Activated gamma-delta T cell (primary cell): ENCODE data around the gene ARSB.

Experiments
- DNase-seq: peaks from one replicate; lab custom pipeline; 2025; lab: John Stamatoyannopoulos, UW
- total RNA-seq, 2 donors: gene quantifications; one replicate each; lab custom pipeline; 2026; lab: John Stamatoyannopoulos, UW

Gene ARSB
- total RNA-seq: 15.5 to 24.8 reads per million in 2 donors

DNA sequence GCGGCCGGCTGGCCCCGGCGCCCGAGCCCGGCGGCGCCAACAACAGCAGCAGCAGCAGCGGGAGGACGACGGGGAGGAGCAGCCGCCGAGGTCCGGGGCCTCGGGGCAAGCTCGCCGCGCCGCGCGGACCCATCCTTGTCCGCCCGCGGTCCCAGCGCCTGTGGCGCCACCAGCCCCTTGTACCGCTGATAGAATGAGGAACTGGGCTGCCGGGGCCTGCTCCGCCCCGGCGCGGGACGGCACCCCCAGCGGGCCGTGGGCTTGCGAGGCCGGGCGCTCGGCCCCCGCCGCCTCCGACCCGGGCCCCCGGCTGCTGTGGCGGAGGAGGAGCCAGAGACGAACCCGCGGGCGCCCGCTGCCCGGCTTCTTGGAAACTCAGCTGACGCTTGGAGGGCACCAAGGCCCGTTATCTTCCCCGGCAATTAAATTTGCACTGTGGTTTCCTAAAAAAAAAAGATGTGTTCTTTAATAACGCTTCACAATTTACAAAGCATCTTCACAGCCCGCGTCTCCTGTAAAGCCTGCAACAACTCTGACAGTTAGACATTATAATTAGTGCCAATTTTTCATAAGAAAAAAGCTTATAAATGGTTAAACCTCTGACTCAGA is at the start of gene ARSB:
Gene ARSB, minus strand, starts transcription at position 195 of the 609 bp plus-strand sequence. Its CDS starts 62 bp downstream, at position 133.
- DNase-seq: peak; percentile 49

DNA sequence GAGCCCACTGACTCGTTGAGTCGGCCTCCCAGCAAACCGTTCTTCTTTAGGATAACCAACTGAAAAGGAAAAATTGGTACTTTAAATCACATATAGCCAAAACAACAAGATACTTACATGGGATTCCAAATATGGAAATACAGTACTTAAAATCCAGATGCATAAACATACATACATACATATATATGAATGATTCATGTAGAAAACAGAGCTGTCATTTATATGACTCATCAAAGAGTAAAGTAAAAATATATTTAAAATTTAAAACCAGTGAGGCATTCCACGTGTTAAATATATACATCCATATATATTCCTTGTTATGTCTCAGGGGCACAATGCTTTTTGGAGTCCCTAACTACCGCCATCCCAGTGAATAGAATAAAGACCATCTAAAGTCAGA is 47.7 kb upstream of the ARSB start:
- no peak for DNase-seq

DNA sequence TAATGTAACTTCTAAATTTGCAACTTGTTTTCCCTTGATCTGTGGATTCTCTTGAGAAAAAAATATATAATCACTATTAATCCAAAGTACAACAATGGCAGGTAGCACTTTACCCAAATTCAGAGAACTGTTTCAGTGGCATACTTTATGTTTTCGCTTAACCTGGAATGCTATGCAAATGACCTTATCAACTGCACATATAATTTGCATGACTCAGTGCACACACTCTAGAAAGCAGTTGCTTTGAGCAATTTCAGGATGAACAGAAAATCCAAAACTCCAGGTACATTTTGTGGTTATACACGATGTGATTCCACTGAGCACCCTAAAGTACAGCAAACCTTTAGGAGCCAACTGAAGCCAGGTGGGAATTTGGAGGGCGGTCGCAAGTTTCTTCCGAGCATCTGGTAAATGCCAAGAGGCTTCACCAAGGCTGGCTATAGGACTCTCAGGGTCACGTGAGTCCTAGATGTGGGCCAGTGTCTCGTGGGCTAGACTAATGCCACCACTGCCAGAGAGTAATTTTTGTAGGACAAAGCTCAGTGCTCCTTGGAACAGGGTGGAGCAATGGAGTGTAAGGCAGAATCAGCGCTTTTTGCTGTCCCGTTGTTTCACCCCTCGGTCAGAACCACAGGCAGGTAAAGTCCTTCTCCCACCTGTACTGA is 47.1 kb upstream of the ARSB start:
- no peak for DNase-seq

DNA sequence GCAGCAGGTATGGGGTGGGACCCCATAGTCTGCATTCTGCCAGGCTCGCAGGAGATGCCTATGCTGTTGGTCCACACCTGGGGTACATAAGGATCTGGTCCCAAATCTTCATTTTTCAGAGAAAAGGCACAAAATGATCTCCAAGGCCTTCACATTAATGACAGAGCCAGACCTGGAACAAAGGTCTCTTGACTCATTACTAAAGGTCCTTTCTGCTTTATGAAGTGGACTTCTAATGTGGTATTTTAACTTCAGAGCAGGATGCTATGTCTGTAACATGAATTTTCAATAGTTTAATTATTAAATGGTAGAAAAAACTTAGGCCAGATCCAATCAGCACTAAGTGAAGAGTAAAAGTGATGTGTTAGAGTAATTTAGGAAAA is 46.4 kb upstream of the ARSB start:
- no peak for DNase-seq

DNA sequence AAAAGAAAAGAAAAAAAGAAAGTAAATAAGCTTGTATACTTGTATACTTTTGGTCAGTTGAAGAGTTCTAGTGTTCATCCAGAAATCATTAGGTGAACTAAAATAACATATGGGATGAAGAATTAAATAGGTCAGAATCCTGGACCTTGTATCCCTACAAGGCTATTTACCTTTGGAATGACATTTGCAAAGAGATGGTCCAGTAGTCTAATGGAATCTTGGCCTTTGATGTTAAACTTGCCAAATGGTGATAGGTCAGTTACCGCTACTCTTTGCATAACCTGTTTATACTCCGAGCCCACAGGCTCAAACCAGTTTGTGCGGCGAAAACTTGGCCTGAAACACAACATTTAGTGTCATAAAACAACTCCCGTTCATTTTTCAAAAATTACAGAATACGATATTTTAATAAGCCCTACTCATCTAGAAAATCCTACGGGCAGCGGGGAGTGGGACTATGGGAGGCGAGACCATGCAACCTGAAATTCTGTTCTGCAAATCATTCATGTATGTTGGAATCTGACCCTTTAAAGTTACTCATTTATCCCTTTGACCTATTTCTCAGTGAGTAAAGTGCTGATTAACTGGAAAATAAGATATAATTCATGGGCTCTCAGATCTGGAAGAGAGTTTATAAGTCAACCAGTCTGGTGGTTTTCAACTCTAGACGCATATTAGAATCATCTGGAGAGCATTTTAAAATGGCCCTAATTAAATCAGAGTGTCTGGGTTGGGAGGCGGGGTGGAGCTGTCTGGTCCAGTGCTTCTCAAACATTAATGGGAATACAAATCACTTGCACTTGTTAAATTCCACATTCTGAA is 45.8 kb upstream of the ARSB start:
- DNase-seq: no peak

DNA sequence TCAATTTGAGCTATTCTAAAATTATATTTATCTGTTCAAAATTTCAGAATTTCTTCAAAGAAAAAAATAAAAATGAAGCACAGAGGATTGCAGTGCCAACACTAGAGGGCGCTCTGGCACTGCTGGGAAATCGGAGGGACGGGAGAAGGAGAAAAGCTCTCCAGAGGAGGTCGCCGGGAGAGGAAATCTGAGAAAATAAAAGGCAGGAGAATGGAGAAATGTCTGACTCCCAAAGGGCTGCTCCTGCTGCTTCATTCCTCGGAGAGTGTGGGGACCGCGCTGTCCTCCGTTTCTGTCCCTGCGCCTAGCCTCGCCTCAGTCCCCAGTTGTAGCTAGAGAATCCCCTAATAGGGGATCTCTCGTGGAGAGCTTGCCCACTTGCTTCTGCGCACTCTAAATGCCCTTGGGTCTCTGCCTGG is 40.0 kb upstream of the ARSB start:
- no peak for DNase-seq

DNA sequence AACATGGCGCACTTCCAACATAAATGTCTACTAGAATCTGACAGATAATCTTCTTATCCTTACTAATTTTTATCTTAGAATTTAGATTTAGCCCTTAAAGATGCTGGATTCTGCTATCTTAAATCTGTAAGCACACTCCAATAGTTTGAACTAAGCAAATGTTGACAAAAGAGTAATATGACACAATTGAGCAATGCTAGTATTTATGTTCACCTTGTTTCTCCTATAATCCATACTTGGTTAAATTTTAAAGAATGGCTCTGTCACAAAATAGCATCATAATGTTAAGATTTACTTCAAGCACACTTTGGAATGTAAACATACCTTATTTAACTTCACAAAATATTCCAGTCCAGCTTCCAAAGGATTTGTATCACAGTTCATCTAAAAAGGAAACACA is 38.8 kb upstream of the ARSB start:
- DNase-seq: no peak

DNA sequence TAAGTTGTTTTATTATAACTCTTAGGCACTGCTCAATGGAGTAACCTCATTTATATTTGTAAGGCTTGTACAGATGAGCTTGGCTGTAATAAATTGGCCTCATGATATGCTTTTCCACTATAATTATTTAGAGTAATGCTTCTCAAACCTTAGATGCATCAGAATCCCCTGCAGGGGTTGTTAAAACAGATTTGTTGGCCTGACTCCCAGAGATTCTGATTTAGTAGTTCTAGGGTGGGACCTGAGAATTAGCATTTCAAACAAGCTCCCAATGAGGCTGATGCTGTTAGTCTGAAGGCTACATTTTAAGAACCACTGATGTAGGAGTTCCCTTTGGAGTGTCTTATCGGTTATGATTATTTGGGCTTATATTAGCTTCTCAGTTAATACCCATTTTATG is 38.2 kb upstream of the ARSB start:
- no peak for DNase-seq

DNA sequence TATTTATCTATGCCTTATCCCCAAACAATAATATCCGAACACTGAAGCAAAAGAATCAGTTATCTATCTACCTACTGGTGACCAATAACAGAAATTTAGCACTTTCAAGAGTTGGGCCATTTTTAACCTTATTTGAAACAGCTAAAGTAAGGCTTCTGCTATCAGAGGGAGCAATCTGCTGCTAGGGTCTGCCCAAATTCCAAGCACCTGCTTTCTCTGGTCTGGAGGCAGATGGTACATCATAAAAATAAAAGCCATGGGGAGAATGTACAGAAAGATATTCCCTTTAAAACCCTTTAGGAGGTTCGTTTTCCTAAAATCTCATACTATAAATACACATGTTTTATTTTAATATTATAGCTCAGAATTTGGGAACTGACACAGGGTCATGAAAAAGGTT is 37.7 kb upstream of the ARSB start:
- DNase-seq: no peak

DNA sequence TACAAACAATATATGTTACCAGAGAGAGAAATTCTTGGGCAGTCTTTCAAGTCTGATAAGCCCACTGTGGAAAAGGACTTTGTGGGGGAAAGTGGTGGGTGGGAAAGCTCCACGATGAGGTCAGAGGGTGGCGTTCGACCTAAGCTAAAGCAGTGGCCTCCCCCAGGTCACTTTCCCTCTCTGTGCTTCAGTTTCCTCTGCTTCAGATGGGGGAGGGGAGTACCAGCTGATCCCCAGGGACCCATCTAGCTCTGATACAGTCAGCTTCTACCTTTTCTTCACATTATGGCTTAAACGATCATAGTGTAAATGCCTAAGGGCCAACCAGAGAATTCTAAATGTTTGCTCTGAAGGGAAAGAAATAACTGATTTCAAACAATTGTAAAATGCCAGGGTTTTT is 36.6 kb upstream of the ARSB start:
- DNase-seq: no peak

DNA sequence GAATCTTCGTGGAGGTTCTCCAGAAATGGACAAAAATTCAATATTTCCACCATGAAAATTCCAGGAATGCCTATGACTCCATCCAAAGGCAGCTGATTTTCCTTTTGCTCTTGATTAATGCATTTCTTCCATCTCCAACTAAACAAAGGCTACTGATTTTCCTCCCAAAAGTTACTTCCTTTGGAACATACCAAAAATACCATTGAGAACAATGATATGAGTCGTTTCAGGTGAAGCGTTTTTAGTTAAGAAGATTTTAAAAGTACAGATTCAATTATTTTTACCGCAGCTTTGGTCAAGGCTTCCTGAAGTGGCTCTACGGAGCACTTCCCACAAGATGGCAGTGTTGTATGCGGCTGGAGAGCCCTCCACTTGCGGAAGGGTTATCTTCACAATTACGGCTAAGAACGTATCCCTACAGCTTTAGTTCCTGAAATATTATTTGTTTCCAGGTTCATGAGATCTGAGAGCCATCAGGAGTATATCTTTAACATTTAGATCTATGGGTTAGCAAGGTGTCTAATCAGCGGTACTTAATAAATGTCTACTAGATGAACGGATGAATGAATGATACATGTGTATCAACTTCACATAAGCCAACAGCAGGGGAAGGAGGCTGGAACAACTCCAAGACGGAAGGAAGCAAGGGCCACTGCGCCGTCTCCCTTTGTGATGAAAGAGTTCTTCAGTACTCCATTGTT is 35.9 kb upstream of the ARSB start:
- DNase-seq: no peak

DNA sequence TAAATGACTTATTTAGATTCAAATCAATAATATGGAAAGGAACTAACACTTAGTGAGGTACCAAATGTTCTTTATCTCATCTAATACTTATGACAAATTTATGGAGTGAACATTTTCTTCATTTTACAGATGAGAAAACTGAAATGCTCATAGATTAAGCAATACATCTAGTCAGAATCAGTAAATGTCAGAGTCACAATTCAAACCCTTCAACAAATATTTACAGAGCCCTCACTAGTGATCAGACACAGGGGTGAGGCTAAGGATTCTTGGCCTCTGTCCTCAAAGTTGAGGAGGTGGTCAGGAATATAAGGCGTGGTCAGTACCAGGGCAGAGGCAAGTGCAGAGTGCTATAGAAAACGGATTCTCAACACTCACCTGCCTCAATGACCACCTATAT is 29.5 kb upstream of the ARSB start:
- DNase-seq: no peak

DNA sequence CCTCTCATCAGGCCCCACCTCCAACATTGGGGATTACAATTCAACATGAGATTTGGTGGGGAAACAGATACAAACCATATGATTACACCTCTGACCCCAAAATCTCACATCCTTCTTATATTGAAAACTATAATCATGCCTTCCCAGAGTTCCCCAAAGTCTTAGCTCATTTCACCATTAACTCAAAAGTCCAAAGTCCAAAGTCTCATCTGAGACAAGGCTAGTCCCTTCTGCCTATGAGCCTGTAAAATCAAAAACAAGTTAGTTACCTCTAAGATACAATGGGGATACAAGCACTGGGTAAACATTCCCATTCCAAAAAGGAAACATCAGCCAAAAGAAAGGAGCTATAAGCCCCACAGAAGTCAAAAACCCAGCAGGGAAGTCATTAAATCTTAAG is 26.8 kb upstream of the ARSB start:
- DNase-seq: no peak

DNA sequence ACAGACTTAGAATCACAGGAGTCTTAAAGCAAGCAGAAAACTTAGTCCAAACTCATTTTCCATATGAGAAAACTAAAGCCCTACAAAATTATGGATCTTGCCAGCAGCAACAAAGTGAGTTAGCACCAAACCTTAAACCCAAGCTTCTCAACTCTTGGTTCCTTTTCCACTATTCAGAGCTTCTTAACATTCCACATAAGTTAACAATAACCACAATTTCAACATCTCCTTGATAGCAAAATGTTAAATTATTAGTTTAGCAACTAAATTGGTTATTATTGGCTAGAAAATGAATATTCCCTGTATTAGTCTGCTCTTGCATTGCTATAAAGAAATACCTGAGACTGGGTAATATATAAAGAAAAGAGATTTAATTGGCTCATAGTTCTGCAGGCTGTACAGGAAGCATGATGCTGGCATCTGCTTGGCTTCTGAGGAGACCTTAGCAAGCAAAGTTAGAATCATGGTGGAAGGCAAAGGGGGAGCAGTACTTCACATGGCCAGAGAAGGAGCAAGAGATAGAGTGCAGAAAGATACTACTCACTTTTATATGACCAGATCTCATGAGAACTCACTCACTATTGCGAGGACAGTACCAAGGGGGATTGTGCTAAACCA is 26.2 kb upstream of the ARSB start:
- DNase-seq: no peak

DNA sequence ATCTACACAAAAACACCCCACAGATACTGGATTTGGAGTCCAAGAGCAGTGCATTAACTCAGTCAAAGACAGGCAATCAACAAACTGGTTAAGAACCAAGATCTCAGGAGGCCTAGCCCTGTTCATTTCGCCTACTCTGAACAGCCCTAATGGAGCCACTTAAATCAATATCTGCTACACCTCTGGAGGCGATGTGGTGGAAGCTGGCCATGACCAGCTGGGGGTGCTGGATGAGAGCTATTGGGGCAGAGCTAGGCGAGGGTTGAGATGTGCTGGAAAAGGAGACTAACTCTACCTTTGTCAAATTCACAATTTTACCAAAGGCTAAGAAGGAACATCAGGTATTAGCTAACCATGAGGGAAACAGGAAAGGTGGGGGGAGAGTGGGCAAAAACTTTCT is 23.3 kb upstream of the ARSB start:
- DNase-seq: no peak

DNA sequence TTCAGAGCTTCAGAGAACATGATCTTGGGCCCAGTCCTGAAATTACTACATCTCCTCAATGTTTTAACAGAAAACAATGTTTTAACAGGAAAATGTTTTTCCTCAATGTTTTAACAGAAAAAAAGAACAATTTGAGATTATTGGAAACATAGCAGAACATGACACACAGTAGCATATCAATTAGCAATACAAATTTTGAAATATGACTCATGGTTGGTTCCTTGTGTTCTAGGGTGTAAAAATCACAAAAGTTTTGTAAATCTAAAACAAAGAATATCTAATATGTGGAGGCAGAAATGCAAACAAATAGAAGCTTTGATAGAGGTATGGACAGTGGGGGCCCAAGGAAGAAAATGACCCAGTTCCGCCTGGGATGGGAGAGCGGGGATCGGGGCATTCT is 22.8 kb upstream of the ARSB start:
- DNase-seq: no peak

DNA sequence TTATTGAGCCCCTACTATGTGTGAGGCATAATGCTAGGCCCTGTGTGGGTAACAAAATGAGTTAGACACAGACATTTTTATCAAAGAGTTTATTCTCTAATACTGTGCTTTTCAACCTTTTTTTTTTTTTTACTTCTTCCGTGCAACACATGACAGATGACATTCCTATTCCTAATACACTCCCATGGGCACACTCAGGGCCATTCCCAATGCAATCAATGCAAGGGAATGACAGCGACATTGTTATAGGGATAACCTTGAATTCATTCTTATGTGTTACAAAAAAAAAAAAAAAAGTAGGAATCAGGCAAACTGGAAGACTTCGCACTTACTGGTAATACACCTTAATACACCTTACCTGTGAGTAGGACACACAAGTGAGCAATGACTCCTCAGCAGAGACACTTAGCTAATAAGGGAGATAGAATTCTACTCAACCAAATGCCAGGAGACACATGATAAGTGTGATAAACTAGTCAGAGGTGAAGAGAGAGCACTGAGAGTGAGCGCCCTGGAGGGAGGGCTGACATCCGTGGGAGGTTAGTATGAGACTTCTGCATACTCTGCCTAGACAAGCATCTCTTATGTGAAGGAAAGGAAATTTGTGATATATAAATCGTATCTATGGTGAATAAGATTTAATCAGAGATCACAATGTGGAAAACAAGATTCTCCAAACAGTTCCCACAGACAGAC is 21.0 kb upstream of the ARSB start:
- no peak for DNase-seq

DNA sequence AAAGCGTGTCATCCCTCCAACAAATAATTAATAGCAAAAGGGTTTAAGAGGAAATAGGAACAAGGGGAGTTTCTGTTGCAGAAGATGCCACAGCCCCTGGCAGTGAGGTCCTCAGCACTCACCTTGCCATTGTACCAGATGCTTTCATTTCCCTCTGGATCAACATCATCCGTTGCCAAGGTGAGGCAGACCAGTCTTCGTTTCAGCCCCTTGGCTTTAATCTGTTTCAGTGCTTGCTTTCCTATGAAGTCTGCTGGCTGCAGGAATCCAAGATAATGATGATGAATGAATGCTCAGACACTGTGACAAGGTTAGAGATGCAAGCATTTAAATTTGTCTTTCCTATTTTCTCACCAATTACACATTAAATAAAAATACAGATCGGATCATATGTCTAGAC is 20.0 kb upstream of the ARSB start:
- no peak for DNase-seq

DNA sequence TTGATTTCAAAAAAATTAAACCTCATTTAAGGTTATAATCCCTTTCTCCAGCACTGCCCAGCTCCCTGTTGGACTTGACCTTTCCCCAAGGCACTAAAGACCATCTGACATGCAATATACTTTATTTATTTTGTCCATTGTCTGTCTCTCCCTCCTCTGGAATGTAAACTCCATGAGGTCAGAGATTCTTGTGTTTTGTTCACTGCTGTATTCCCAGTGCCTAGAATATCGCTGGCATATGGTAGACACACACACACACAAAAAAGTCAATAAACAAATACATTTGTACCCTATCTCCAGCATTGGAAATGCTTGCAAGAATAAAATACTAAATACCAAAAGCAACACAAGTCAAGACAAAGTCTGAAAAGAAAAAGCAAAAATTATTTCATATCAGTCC is 17.3 kb upstream of the ARSB start:
- no peak for DNase-seq

DNA sequence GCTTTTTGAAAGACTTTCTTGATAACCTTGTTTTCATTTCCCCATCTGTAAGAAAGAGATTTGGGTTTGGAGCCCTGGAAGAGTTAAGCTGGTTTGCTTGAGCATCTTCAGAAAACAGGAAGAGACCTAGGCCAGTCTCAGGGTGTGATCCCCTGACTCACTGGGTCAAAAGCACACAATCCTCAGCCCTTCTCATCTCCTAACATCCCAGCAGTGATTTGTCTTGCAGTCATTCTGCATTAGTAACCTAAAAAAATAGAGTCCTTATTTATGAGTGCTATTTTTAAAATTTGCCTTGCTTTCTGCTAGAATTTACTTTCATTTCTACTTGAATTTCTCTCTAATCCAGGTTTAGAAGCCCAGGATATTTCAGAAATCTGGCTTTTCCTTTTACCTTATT is 16.4 kb upstream of the ARSB start:
- DNase-seq: no peak

DNA sequence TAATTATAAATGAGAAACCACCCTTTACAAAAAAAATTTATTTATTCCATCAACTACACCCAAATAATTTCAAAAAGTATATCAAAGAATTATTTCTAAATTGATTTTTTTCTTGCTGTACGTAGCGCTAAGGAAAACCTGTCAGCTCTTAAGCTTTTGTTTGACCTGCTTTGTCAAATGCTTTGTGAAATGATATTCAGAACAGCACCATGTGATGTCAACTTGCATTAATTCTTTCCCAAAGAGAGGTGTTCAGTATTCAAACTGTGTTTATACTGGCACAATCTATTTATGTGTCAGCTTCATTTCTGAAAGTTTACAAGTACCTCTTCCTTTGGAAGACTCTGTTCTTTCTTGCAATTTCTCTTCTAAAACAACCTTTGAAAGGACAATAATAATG is 12.0 kb upstream of the ARSB start:
- DNase-seq: no peak
